Activated naive CD4-positive, alpha-beta T cell treated with anti-CD3 and anti-CD28 coated beads for 36 hours (primary cell): ENCODE data around the gene PCDHGA1. TPM values are rescaled to one million over a fixed set of nuclear protein-coding genes. Genes with fewer than 3 reads are reported as not detected.
A peak's percentile ranks its signal among the peaks of the same experiment; 100 is the strongest.
"Not testable (repeated sequence)": the region's sequence is repeated elsewhere in the genome, so short reads cannot be mapped to it uniquely, and the experiment has no call there.

Source experiments
- CTCF ChIA-PET: fragments of 350-600 bp; sonication (Branson Sonifier 250); formaldehyde crosslinking; loops from one replicate; lab custom pipeline; 2021; ENCODE audit warnings: antibody characterized with exemption; lab: Charles Lee
- DNase-seq: peaks from one replicate; pipeline ENCODE4 v3.0.0-alpha.2; 2020
- H3K27ac Mint-ChIP-seq: one replicate; pipeline ENCODE4 v1.8.0; 2021; ENCODE audit warnings: mild to moderate bottlenecking, mixed read lengths
- H3K27me3 Mint-ChIP-seq: one replicate; pipeline ENCODE4 v1.8.0; 2021; ENCODE audit warnings: low read depth, mixed read lengths
- H3K36me3 Mint-ChIP-seq: one replicate; pipeline ENCODE4 v1.8.0; 2021; ENCODE audit warnings: low read depth, mixed read lengths
- H3K4me1 Mint-ChIP-seq: one replicate; pipeline ENCODE4 v1.8.0; 2021; ENCODE audit warnings: low read depth, mixed read lengths
- H3K4me3 Mint-ChIP-seq: one replicate; pipeline ENCODE4 v1.8.0; 2021; ENCODE audit warnings: mild to moderate bottlenecking, moderate library complexity, mixed read lengths
- H3K9me3 Mint-ChIP-seq: one replicate; pipeline ENCODE4 v1.8.0; 2021; ENCODE audit warnings: mixed read lengths
- intact Hi-C: fragments of 100-400 bp; cut with micrococcal nuclease; formaldehyde crosslinking; loops from one replicate; pipeline ENCODE4 v1.15.1; 2023
- total RNA-seq, 2 experiments: library from RNA; stranded (reverse); gene quantifications; one replicate each; pipeline ENCODE4 v1.2.3, GENCODE V29; 2021

PCDHGA1 gene
- total RNA-seq, 2 experiments from 2014 or later = not detected

- H3K9me3 Mint-ChIP-seq = peaks cover 19% of the 10 kb centered on the region
- H3K27me3 Mint-ChIP-seq = peaks cover 66% of the 10 kb centered on the region
- CTCF ChIA-PET = interaction anchor here (0.7 to 2.0 kb wide), 6 partner anchors 9 to 156 kb away, joined by 3 to 9 read pairs (median 4); partner anchors contain the start of genes PCDHGA11, PCDHGB7, PCDHGC3 and TAF7
- peaks cover 14% of the 10 kb centered on the region for H3K36me3 Mint-ChIP-seq
- intact Hi-C loops = loop anchor here (5.0 kb wide), 1 partner anchor 36 kb away; the partner anchor contains the start of genes PCDHGA6 and PCDHGB3
- H3K27ac Mint-ChIP-seq, H3K4me1 Mint-ChIP-seq: not testable (repeated sequence)
- peak within 1 kb of the TSS; percentile 48 for H3K4me3 Mint-ChIP-seq
- DNase-seq = peak; percentile 51
These were observed 77.6 kb downstream of the PCDHGA1 start, which contains the start of gene PCDHGB6 for GRCh38 chr5:141407790-141408505. Gene PCDHGB6, plus strand, starts transcription at chr5:141408021. Its CDS starts 182 bp downstream, at chr5:141408203.

- CTCF ChIA-PET = interaction anchor here (0.5 kb wide), 1 partner anchor 12 kb away, joined by 3 read pairs; the partner anchor contains the start of gene PCDHGB5
- peaks cover 69% of the 10 kb centered on the region for H3K27me3 Mint-ChIP-seq
- peaks cover 17% of the 10 kb centered on the region for H3K36me3 Mint-ChIP-seq
- no peak overlapping the region for H3K4me3 Mint-ChIP-seq
- peaks cover 14% of the 10 kb centered on the region for H3K4me1 Mint-ChIP-seq
- H3K9me3 Mint-ChIP-seq = peaks cover 17% of the 10 kb centered on the region
- intact Hi-C loops = loop anchor here (5.0 to 10.0 kb wide), 3 partner anchors 37 to 465 kb away; partner anchors contain the start of genes DIAPH1, PCDH1, PCDHGA6 and PCDHGB3
- no peak for DNase-seq
- no peak overlapping the region for H3K27ac Mint-ChIP-seq
These were observed 79.4 kb downstream of the PCDHGA1 start for GRCh38 chr5:141409598-141410306.

- CTCF ChIA-PET = interaction anchor here (0.6 to 2.7 kb wide), 6 partner anchors 8 to 101 kb away, joined by 3 to 14 read pairs (median 4); partner anchors contain the start of gene PCDHGA11
- DNase-seq = no peak
- Mint-ChIP-seq H3K27ac (no peak overlapping the region), H3K9me3 (peaks cover 17% of the 10 kb centered on the region), H3K4me3 (no peak overlapping the region), H3K36me3 (peaks cover 23% of the 10 kb centered on the region), H3K4me1 (peaks cover 14% of the 10 kb centered on the region), H3K27me3 (peaks cover 68% of the 10 kb centered on the region)
- intact Hi-C loops = loop anchor here (5.0 to 10.0 kb wide), 2 partner anchors 206 to 463 kb away; partner anchors contain the start of genes DIAPH1 and PCDH1
These were observed 81.3 kb downstream of the PCDHGA1 start for GRCh38 chr5:141411575-141411974.

GRCh38 chr5:141412854-141413539 is 82.7 kb downstream of the PCDHGA1 start, which contains the start of gene PCDHGA10:
Gene PCDHGA10, plus strand, starts transcription at chr5:141412987. Its CDS starts 189 bp downstream, at chr5:141413176.
- Mint-ChIP-seq H3K4me3 (peak within 1 kb of the TSS; percentile 78), H3K36me3 (peaks cover 25% of the 10 kb centered on the region), H3K4me1 (peaks cover 16% of the 10 kb centered on the region), H3K27ac (no peak within 1 kb of the TSS), H3K9me3 (peaks cover 20% of the 10 kb centered on the region), H3K27me3 (peaks cover 69% of the 10 kb centered on the region)
- CTCF ChIA-PET = interaction anchor here (0.6 to 7.2 kb wide), 30 partner anchors 8 to 191 kb away, joined by 3 to 45 read pairs (median 4); partner anchors contain the start of genes PCDHGA11, PCDHGA12, PCDHGA5 and PCDHGA9
- intact Hi-C loops = loop anchor here (1.0 to 10.0 kb wide), 6 partner anchors 92 to 462 kb away; partner anchors contain the start of genes DIAPH1, PCDH1 and TAF7
- DNase-seq = peak; percentile 73

GRCh38 chr5:141413540-141414069 is 83.3 kb downstream of the PCDHGA1 start:
- CTCF ChIA-PET = interaction anchor here (0.6 to 7.2 kb wide), 26 partner anchors 8 to 153 kb away, joined by 3 to 45 read pairs (median 5); partner anchors contain the start of genes PCDHGA11, PCDHGA12, PCDHGA5 and PCDHGA9
- peak overlapping the region; percentile 78 for H3K4me3 Mint-ChIP-seq
- H3K27ac Mint-ChIP-seq = no peak overlapping the region
- peaks cover 16% of the 10 kb centered on the region for H3K4me1 Mint-ChIP-seq
- intact Hi-C loops = loop anchor here (1.0 to 10.0 kb wide), 5 partner anchors 93 to 461 kb away; partner anchors contain the start of genes DIAPH1, PCDH1 and TAF7
- peaks cover 69% of the 10 kb centered on the region for H3K27me3 Mint-ChIP-seq
- peaks cover 22% of the 10 kb centered on the region for H3K9me3 Mint-ChIP-seq
- peaks cover 30% of the 10 kb centered on the region for H3K36me3 Mint-ChIP-seq
- DNase-seq = no peak

GRCh38 chr5:141414548-141415274 is 84.4 kb downstream of the PCDHGA1 start:
- CTCF ChIA-PET = interaction anchor here (0.8 to 7.2 kb wide), 7 partner anchors 16 to 149 kb away, joined by 3 to 45 read pairs (median 5); partner anchors contain the start of gene PCDHGA12
- Mint-ChIP-seq H3K36me3 (peaks cover 27% of the 10 kb centered on the region), H3K27ac (peak overlapping the region; percentile 9), H3K9me3 (peaks cover 21% of the 10 kb centered on the region), H3K27me3 (peaks cover 70% of the 10 kb centered on the region), H3K4me1 (peaks cover 16% of the 10 kb centered on the region)
- not testable (repeated sequence) for DNase-seq, H3K4me3 Mint-ChIP-seq
- intact Hi-C loops = loop anchor here (5.0 to 10.0 kb wide), 2 partner anchors 203 to 460 kb away; partner anchors contain the start of genes DIAPH1 and PCDH1

GRCh38 chr5:141415275-141415618 is 84.9 kb downstream of the PCDHGA1 start:
- peaks cover 16% of the 10 kb centered on the region for H3K4me1 Mint-ChIP-seq
- DNase-seq, H3K4me3 Mint-ChIP-seq, H3K27ac Mint-ChIP-seq: not testable (repeated sequence)
- CTCF ChIA-PET = interaction anchor here (0.7 to 7.2 kb wide), 3 partner anchors 15 to 152 kb away, joined by 3 to 45 read pairs (median 4); partner anchors contain the start of gene PCDHGA12
- peaks cover 22% of the 10 kb centered on the region for H3K9me3 Mint-ChIP-seq
- peaks cover 68% of the 10 kb centered on the region for H3K27me3 Mint-ChIP-seq
- intact Hi-C loops = loop anchor here (10.0 kb wide), 1 partner anchor 460 kb away; the partner anchor contains the start of gene PCDH1
- peaks cover 29% of the 10 kb centered on the region for H3K36me3 Mint-ChIP-seq

GRCh38 chr5:141417494-141418172 is 87.3 kb downstream of the PCDHGA1 start, which contains the start of gene PCDHGB7:
Gene PCDHGB7, plus strand, starts transcription at chr5:141417677. Its CDS starts 183 bp downstream, at chr5:141417860.
- peaks cover 16% of the 10 kb centered on the region for H3K4me1 Mint-ChIP-seq
- peak within 1 kb of the TSS; percentile 67 for H3K4me3 Mint-ChIP-seq
- H3K9me3 Mint-ChIP-seq = peaks cover 28% of the 10 kb centered on the region
- intact Hi-C loops = loop anchor here (1.0 to 10.0 kb wide), 3 partner anchors 13 to 457 kb away; partner anchors contain the start of genes PCDH1 and PCDHGA12
- peaks cover 33% of the 10 kb centered on the region for H3K36me3 Mint-ChIP-seq
- CTCF ChIA-PET = interaction anchor here (0.9 to 7.2 kb wide), 5 partner anchors 9 to 149 kb away, joined by 3 to 45 read pairs (median 7); partner anchors contain the start of gene PCDHGB6
- not testable (repeated sequence) for H3K27ac Mint-ChIP-seq
- DNase-seq = peak; percentile 75
- peaks cover 78% of the 10 kb centered on the region for H3K27me3 Mint-ChIP-seq

GRCh38 chr5:141419074-141419880 is 89.0 kb downstream of the PCDHGA1 start:
- peaks cover 31% of the 10 kb centered on the region for H3K36me3 Mint-ChIP-seq
- peak overlapping the region; percentile 2 for H3K27ac Mint-ChIP-seq
- intact Hi-C loops = loop anchor here (10.0 kb wide), 1 partner anchor 456 kb away; the partner anchor contains the start of gene PCDH1

More at GRCh38 chr5:141419074-141419880, 89.0 kb downstream of the PCDHGA1 start:
- Mint-ChIP-seq H3K4me1 (peaks cover 7% of the 10 kb centered on the region), H3K4me3 (no peak overlapping the region), H3K9me3 (peaks cover 32% of the 10 kb centered on the region), H3K27me3 (peaks cover 73% of the 10 kb centered on the region)
- DNase-seq = no peak
- CTCF ChIA-PET = interaction anchor here (0.6 to 7.2 kb wide), 3 partner anchors 94 to 145 kb away, joined by 3 to 45 read pairs (median 13); no protein-coding TSS in a partner anchor
